Astrocyte of the cerebellum (primary cell): Measurements from ENCODE around the gene ODAD4.

Source experiments
- DNase-seq: peaks from one replicate; pipeline ENCODE4 v3.0.0-alpha.2; 2011; ENCODE audit warnings: low read depth
- H3K4me3 ChIP-seq: 2 replicates; pipeline ENCODE4 v1.5.1; 2011; ENCODE audit warnings: mild to moderate bottlenecking, low read depth, low read length, moderate library complexity
- CTCF ChIP-seq: IDR thresholded peaks from 2 replicates; pipeline ENCODE4 v1.5.1; 2012; ENCODE audit warnings: low read length, low read depth, moderate library complexity, mild to moderate bottlenecking; ENCODE audit errors: missing control alignments
- in situ Hi-C: cut with HindIII; loops from 2 replicates; pipeline ENCODE4 v1.10.0; 2017; ENCODE audit warnings: low sequenced_read_pairs

The ODAD4 gene

DNA sequence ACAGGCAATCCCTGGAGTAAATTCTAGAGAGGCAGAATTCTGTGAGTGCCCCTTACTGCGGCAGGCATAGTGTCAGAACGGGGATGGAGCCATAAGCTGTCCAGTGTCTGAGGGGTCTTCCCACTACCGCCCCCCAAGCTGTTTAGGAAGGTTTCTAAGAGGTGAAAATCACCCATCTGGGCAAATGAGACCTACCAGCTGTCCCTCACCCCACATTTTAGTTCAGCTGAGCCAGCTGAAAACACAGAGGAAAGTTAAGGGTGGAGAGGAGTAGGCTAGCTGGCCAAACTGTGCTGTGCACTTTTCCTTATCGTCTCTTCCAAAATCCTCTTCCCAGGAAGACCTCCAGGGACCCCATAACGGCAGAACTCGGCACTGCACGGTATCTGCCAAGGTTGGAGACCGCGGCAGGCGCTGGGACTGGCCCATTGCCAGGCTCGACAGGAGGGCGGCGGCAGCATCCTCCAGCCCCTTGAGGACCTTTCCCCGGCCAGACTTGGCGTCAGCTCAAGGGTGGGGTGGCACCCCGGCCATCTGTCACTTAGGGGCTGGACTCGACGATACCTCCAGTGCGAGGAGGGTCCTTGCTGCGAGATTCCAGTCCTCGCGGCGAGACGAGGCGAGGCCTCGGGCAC, 12.6 kb upstream of the ODAD4 start:
- in situ Hi-C loops, result no loop called here
- DNase-seq, result no peak
- H3K4me3 ChIP-seq, result peak overlapping the region; percentile 93
- no peak for TF ChIP-seq CTCF

- H3K4me3 ChIP-seq, result peak within 1 kb of the TSS; percentile 93
- TF ChIP-seq CTCF, result no peak
- peak; percentile 91 for DNase-seq
- in situ Hi-C loops, result no loop called here
These were observed 11.9 kb upstream of the ODAD4 start, which contains the start of gene ACLY for GRCh38 chr17:41918314-41919164. TSS of gene ACLY (minus strand) at chr17:41918951. CDS start at chr17:41913873, 5,078 bp downstream.

DNA sequence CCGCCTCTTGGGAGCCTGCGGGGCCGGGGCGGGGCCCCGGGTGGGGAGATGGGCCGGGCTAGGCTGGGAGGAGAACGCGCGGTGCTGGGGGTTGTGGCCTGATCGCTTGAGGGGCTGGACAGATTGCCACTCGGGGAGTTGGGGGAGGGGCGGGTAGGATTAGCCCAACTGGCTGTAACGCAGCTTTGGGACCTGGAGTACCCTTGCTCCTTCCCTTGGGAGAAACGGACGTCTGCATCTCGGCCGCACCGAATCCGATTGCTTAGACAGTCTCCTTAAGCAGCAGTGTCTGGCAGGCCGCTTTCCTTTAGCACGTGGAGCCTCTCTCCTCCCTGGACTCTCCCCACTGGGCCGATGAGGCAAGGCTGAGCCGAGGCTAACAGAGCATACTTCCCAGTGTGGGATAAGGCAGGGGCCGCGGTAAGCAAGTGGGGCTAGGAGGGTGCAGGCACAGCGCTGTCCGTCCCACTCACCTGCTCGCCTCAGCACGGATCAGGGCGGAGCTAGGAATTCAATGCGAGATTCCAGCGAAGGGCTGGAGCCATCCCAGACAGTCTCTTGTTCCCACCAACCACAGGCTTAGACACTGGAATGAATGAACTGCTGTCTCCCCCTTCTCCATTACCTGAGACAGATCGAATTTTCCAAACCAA, 11.1 kb upstream of the ODAD4 start:
- peak overlapping the region; percentile 93 for H3K4me3 ChIP-seq
- no peak for TF ChIP-seq CTCF
- in situ Hi-C loops, result no loop called here
- peak; percentile 27 for DNase-seq

- TF ChIP-seq CTCF, result no peak
- H3K4me3 ChIP-seq, result no peak overlapping the region
- no peak for DNase-seq
- in situ Hi-C loops, result no loop called here
These were observed 10.4 kb upstream of the ODAD4 start for GRCh38 chr17:41919840-41920579.

DNA sequence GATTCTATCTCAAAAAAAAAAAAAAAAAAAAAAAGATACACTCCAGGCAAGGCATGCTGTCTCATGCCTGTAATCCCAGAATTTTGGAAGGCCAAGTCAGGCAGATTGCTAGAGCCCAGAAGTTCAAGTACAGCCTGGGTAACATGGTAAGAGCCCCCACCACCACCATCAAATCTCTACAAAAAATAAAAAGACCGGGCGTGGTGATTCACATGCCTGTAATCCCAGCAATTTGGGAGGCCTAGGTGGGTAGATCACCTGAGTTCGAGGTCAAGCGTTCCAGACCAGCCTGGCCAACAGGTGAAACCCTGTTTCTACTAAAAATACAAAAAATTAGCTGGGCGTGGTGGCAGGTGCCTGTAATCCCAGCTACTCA, 9.8 kb upstream of the ODAD4 start:
- in situ Hi-C loops, result no loop called here
- DNase-seq, result no peak
- no peak for TF ChIP-seq CTCF
- H3K4me3 ChIP-seq, result no peak overlapping the region

DNA sequence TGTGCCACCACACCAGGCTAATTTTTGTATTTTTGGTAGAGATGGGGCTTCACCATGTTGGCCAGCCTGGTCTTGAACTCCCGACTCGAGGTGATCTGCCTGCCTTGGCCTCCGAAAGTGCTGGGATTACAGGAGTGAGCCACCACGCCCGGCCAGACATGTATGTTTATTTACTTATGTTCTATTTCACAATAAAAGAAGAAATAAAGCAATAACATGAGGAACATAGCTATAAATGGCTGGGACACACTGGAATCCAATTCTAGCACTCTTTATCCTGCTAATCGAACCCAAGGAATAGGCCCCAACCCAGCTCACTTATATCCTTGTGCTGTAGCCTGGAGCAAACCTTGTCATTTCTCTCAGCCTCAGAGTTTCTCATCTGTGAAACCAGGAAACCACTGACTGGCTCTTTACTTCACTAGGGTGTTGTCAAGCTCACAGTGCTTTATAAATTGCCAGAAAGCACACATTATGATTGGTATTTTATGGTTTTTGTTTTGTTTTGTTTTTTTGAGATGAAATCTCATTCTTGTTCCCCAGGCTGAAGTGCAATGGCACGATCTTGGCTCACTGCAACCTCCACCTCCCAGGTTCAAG, 4.3 kb upstream of the ODAD4 start:
- H3K4me3 ChIP-seq, result no peak overlapping the region
- in situ Hi-C loops, result no loop called here
- no peak for TF ChIP-seq CTCF
- no peak for DNase-seq
